ENCODE results near the gene CNEP1R1. TPM values are rescaled to one million over a fixed set of nuclear protein-coding genes. Genes with fewer than 3 reads are reported as not detected.
"Not testable (repeated sequence)": the region's sequence is repeated elsewhere in the genome, so short reads cannot be mapped to it uniquely, and the experiment has no call there.

The CNEP1R1 gene
- 35.5 TPM for total RNA-seq

- peak; percentile 99 for DNase-seq
Measured at GRCh38 chr16:50024684-50025536, at the start of gene CNEP1R1. CNEP1R1 (plus strand) TSS chr16:50025225; CDS start chr16:50025316, 91 bp downstream.

DNA sequence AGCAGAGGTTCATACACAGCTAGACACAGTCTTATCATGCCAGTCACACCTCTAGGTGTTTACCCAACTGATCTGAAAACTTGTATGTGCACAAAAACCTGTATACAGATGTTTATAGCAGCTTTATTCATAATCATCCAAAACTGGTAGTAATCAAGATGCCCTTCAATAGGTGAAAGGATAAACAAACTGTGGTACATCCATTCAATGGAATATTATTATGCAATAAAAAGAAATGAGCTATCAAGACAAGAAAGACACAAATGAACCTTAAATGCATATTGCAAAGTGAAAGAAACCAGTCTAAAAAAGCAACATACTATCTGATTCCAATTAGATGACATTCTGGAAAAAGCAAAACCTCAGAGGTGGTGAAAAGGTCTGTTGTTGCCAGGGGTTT lies 47.6 kb upstream of the CNEP1R1 start:
- DNase-seq: no peak

DNA sequence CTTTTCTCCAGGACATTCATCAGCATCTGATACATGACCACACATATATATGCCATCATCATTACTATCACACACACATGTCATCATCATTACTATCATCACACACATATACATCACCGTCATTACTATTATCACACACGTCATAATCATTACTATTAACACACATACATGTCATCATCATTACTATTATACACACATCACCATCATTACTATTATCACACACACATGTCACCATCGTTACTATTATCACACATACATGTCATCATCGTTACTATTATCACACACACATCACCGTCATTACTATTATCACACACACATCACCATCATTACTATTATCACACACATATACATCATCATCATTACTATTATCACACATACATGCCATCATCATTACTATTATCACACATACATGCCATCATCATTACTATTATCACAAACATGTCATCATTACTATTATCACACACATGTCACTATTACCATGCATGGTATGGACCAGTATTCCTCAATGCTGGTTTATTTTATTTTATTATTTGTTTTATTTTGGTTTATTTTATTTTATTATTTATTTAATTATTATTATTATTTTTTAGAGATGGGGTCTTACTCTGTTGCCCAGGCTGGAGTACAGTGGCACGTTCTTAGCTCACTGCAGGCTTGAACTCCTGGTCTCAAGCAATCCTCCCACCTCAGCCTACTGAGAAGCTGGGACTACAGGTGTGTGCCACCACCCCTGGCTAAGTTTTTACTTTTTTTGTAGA lies 46.3 kb upstream of the CNEP1R1 start:
- no peak for DNase-seq

- no peak for DNase-seq
Measured at GRCh38 chr16:49980166-49980565, 44.9 kb upstream of the CNEP1R1 start.

DNA sequence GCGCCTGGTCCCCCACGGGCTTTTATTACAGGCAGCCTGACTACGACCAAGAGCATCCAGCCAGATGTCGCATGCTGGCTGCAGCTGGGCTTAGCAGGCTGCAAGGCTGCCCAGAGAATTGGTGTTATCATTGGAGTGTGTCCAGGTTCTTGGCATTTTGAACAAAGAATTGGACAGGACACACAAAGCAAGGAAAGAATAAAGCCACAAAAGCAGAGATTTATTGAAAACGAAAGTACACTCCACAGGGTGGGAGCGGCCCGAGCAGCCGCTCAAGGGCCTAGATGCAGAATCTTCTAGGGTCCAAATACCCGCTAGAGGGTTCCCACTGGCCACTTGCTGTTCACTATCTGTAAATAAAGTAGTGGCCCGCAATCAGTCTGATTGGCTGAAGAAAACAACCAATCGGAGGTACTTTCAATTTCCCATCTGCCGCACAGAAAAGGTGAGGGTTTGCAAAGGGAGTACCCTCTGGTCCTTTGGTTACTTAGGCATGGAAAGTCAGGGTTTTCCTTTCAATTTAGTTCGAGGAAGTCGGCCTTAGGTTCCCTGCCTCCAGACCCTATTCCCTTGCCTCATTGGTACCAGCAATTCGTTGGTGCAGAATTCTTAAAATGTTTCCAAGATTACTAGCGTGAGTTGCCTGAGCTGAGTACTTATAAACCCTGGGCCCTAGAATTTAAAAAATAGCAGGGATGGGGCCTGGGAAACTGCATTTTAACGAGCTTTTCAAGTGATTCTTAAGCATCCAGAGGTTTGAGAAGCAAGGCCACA lies 38.5 kb upstream of the CNEP1R1 start:
- peak; percentile 41 for DNase-seq

- no peak for DNase-seq
Measured at GRCh38 chr16:49987381-49987780, 37.6 kb upstream of the CNEP1R1 start.

- DNase-seq: no peak
Measured at GRCh38 chr16:49992825-49993224, 32.2 kb upstream of the CNEP1R1 start.

GRCh38 chr16:49993579-49993978 lies 31.4 kb upstream of the CNEP1R1 start:
- DNase-seq: no peak

DNA sequence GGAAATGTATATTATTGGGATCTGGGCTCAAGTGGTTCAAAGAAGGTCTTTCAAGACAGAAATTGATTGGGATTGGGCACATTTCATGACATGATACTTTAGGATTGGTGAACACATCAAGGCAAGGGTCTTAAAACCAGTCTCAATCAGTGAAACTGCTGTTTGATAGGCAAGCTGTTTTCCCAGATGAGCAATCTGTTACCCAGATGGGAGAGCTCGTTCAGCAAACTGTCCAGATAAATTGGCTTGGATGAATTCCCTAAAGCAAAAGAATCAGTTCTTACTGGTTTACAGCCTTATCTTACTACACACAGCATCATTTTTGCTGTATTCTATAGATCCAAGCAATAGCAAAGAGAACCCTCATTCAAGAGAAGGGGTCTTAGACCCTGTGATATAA lies 31.0 kb upstream of the CNEP1R1 start:
- no peak for DNase-seq

DNA sequence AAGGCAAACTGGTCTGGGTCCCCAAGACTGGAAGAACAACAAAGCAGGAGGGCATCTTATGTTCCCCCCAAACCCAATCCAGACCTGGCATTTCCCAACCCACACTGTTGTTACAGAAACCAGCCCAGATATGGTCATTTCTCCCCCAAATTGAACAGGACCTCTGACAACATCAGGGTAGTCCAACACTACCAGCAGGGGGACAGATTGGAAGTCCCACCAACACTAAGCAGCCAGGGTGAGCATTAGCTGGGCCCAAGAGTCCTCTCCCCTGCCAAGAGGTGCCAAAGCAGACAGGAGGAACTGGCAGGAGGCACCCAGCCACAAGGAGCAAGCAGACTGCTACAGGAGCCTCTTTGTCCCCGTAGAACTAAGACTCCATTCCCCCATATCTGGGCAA lies 29.3 kb upstream of the CNEP1R1 start:
- DNase-seq: no peak

DNA sequence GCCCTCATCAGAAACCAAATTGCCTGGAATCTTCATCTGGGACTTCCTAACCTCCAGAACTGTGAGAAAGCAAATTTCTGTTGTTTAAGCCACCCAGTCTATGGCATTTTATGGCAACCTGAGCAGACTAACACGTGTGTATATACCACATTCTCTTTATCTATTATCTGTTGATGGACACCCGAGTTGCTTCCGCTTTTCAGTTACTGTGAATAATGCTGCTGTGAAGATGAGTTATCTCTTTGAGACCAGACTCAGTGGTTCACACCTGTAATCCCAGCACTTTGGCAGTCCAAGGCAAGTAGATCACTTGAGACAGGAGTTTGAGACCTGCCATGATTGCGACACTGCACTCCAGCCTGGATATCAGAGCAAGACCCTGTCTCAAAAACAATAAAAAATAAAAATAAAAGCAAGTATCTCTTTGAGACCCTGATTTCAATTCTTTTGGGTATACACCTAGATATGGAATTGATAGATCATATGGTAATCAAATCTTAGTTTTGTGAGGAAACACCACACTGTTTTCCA lies 27.2 kb upstream of the CNEP1R1 start:
- DNase-seq: no peak

- DNase-seq: no peak
Measured at GRCh38 chr16:49998991-49999390, 26.0 kb upstream of the CNEP1R1 start.

- DNase-seq: no peak
Measured at GRCh38 chr16:50001144-50001543, 23.9 kb upstream of the CNEP1R1 start.

GRCh38 chr16:50002190-50002589 lies 22.8 kb upstream of the CNEP1R1 start:
- DNase-seq: no peak

DNA sequence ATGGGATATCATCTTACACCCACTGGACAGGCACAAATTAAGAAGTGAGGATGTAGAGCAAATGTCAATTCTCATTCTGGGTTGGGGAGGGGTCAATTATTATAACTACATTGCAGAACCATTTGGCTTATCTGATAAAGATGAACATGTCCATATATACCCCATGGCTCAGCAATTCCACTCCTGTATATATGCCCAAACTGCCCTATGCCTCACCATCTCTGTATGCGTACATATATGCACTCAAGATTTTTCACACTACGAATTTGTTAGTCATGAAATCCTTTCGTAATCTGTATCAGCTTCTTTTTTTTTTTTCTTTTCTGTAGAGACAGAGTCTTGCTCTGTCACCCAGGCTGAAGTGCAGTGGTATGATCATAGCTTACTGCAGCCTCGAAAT lies 20.8 kb upstream of the CNEP1R1 start:
- DNase-seq: no peak

- no peak for DNase-seq
Measured at GRCh38 chr16:50006964-50007363, 18.1 kb upstream of the CNEP1R1 start.

GRCh38 chr16:50007744-50008143 lies 17.3 kb upstream of the CNEP1R1 start:
- DNase-seq: no peak

DNA sequence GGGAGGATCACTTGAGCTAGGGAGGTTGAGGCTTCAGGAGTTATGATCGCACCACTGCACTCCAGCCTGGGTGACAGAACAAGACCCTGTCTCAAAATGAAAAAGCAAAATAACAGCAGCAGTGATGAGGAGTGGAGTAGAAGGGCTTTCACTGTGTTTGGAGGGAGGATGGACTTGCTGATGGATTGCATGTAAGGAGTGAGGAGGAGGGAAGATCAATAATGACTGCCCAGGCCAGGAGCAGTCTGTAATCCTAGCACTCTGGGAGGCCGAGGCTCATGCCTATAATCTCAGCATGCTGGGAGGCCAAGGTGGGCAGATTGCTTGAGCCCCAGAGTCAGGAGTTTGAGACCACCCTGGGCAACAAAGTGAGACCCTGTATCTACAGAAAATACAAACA lies 14.8 kb upstream of the CNEP1R1 start:
- DNase-seq: no peak

DNA sequence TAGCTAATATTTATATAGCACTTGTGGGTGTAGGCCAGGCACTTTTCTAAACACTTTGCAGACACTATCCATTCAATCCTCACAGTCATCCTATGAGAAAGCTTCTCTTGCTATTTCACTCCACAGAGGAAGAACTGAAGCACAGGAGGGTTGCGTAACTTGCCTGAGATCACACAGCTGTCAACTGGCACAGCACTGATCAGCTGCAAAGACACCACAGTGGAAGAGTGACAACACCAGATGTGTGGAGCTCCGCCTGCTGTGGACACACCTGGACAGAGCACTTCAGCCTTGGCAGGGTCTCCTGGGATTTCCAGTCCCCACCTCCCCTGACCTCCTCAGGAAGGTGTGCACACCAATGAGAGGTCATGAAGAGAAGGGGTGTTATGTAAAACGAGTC lies 13.3 kb upstream of the CNEP1R1 start:
- no peak for DNase-seq

- no peak for DNase-seq
Measured at GRCh38 chr16:50012182-50012581, 12.8 kb upstream of the CNEP1R1 start.

- DNase-seq: not testable (repeated sequence)
Measured at GRCh38 chr16:50014211-50014610, 10.8 kb upstream of the CNEP1R1 start.

GRCh38 chr16:50015631-50016030 lies 9.4 kb upstream of the CNEP1R1 start:
- DNase-seq: no peak

DNA sequence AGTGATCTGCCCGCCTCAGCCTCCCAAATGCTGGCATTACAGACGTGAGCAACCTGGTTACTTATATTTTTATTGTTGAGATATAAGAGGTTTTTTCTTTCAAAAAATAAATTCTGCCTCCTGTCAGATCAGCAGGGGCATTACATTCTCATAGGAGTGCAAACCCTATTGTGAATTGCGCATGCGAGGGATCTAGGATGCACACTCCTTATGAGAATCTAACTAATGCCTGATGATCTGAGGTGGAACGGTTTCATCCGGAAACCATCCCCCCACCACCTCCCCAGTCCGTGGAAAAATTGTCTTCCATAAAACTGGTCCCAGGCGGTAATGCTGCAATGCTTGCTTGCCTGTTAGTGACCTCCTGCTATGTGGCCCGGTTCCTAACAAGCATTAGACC lies 7.5 kb upstream of the CNEP1R1 start:
- no peak for DNase-seq

Data from tongue (tissue), 2 donors.